Natural killer cell (primary cell): ENCODE results near the gene MBP. TPM values are rescaled to one million over a fixed set of nuclear protein-coding genes. Genes with fewer than 3 reads are reported as not detected.

ENCODE experiments used
- ATAC-seq, 3 donors: fragments of 150-1000 bp in 2 of 3; fragments of 200-7000 bp in 1 of 3; cut with Tn5 transposase; 1 replicate in 1 of 3; 2 replicates in 2 of 3; pipeline ENCODE4 v1.10.0; 2021; ENCODE audit warnings: mild to moderate bottlenecking in 2 of 3, moderate library complexity in 2 of 3
- DNase-seq, 2 donors: peaks; one replicate each; pipeline versions ENCODE4 v3.0.0 to v3.0.0-alpha.2; 2013 to 2021; ENCODE audit warnings: mixed read lengths in 1 of 2
- H3K27ac ChIP-seq: one replicate; pipeline ENCODE4 v1.5.1; 2013; ENCODE audit warnings: mild to moderate bottlenecking, low read length
- H3K27me3 ChIP-seq: one replicate; pipeline ENCODE4 v1.6.1; 2013; ENCODE audit warnings: low read length; ENCODE audit not compliant: control insufficient read depth, insufficient read depth
- H3K36me3 ChIP-seq: one replicate; pipeline ENCODE4 v1.6.1; 2013; ENCODE audit warnings: low read length; ENCODE audit not compliant: control insufficient read depth, insufficient read depth
- H3K4me1 ChIP-seq: one replicate; pipeline ENCODE4 v1.6.1; 2013; ENCODE audit warnings: low read length; ENCODE audit not compliant: control insufficient read depth, insufficient read depth
- H3K4me3 ChIP-seq: one replicate; pipeline ENCODE4 v1.5.1; 2013; ENCODE audit warnings: low read length
- H3K9me3 ChIP-seq: one replicate; pipeline ENCODE4 v1.6.1; 2013; ENCODE audit warnings: low read length; ENCODE audit not compliant: control insufficient read depth, insufficient read depth
- H3K27ac Mint-ChIP-seq, 2 donors: one replicate each; pipeline ENCODE4 v1.8.0; 2022; ENCODE audit warnings: mild to moderate bottlenecking in 2 of 2, mixed read lengths in 2 of 2, moderate library complexity in 1 of 2
- H3K27me3 Mint-ChIP-seq, 2 donors: one replicate each; pipeline ENCODE4 v1.8.0; 2022; ENCODE audit warnings: low read depth in 2 of 2, mixed read lengths in 2 of 2
- H3K36me3 Mint-ChIP-seq: one replicate; pipeline ENCODE4 v1.8.0; 2022; ENCODE audit warnings: mixed read lengths
- H3K4me1 Mint-ChIP-seq, 2 donors: one replicate each; pipeline ENCODE4 v1.8.0; 2022; ENCODE audit warnings: mixed read lengths in 2 of 2
- H3K4me3 Mint-ChIP-seq: one replicate; pipeline ENCODE4 v1.8.0; 2022; ENCODE audit warnings: mild to moderate bottlenecking, moderate library complexity, mixed read lengths
- H3K9me3 Mint-ChIP-seq, 2 donors: one replicate each; pipeline ENCODE4 v1.8.0; 2022; ENCODE audit warnings: mixed read lengths in 2 of 2
- CTCF ChIP-seq: fragments of 200-600 bp; IDR thresholded peaks from one replicate; pipeline ENCODE4 v1.8.0; 2022; ENCODE audit warnings: antibody characterized with exemption
- WGBS: methylation state at CpG from one replicate; pipeline ENCODE4 v1.1.7; 2013; ENCODE audit warnings: missing lambda C conversion rate; ENCODE audit not compliant: insufficient coverage; 5-methylcytosine and 5-hydroxymethylcytosine counted together
- intact Hi-C: fragments of 100-400 bp; cut with micrococcal nuclease; formaldehyde crosslinking; loops from one replicate; pipeline ENCODE4 v1.14.2; 2022
- total RNA-seq, 4 donors: library from RNA; stranded (reverse); fragments of 120-200 nt in 1 of 4; gene quantifications; one replicate each; pipeline versions ENCODE4 v1.2.3 to v1.2.4, GENCODE V29; 2013 to 2022

The MBP gene
- total RNA-seq, 3 donors from 2014 or later (not counting 1 experiment from before 2014, with no cell fraction given) = 183 to 344 (median 325) TPM

DNA sequence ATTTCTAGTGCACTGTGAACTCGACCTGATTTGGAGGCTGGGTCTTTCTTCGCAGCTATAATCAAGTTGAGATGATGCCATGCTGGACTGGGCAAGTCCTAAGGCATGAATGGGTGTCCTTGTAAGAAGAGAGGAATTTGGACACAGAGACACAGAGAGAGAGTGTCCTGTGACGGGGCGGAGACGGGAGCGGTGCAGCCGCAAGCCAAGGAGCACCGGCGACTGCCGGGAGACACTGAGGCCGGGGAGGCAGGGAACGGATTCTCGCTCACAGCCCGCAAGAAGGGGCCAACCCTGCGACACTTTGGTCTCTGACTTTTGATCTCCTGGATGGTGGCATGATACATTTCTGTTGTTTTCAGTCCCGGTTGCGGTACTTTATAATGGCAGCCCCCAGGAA lies 22.4 kb upstream of the MBP start:
- no peaks in the 10 kb centered on the region for H3K36me3 Mint-ChIP-seq
- H3K27ac Mint-ChIP-seq = no peak overlapping the region
- WGBS = 87% methylated on average over 17 of the region's 17 CpGs
- no peaks in the 10 kb centered on the region for H3K27me3 Mint-ChIP-seq
- Histone ChIP-seq H3K27ac (no peak overlapping the region), H3K4me3 (no peak overlapping the region), H3K36me3 (no peaks in the 10 kb centered on the region), H3K4me1 (no peaks in the 10 kb centered on the region), H3K9me3 (no peaks in the 10 kb centered on the region), H3K27me3 (no peaks in the 10 kb centered on the region)
- intact Hi-C loops = no loop called here
- no peaks in the 10 kb centered on the region for H3K9me3 Mint-ChIP-seq
- DNase-seq (no peak), ATAC-seq (no peak)
- no peak for TF ChIP-seq CTCF
- H3K4me3 Mint-ChIP-seq = no peak overlapping the region
- peaks cover 6 to 10% of the 10 kb centered on the region in 2 donors for H3K4me1 Mint-ChIP-seq

- TF ChIP-seq CTCF = no peak
- H3K27me3 ChIP-seq = no peaks in the 10 kb centered on the region
- H3K36me3 ChIP-seq = no peaks in the 10 kb centered on the region
- H3K27ac Mint-ChIP-seq = no peak overlapping the region
- H3K4me3 ChIP-seq = no peak overlapping the region
- no peaks in the 10 kb centered on the region for H3K36me3 Mint-ChIP-seq
- intact Hi-C loops = no loop called here
- H3K27me3 Mint-ChIP-seq = no peaks in the 10 kb centered on the region
- no peaks in the 10 kb centered on the region for H3K4me1 ChIP-seq
- H3K9me3 ChIP-seq = no peaks in the 10 kb centered on the region
- no peaks in the 10 kb centered on the region for H3K9me3 Mint-ChIP-seq
- no peak overlapping the region for H3K4me3 Mint-ChIP-seq
- no peak for ATAC-seq
- H3K27ac ChIP-seq = no peak overlapping the region
- 89% methylated on average over 5 of the region's 6 CpGs for WGBS
- H3K4me1 Mint-ChIP-seq = peaks cover 6 to 10% of the 10 kb centered on the region in 2 donors
- DNase-seq = no peak
Observed at GRCh38 chr18:77153404-77153803, 20.8 kb upstream of the MBP start.

DNA sequence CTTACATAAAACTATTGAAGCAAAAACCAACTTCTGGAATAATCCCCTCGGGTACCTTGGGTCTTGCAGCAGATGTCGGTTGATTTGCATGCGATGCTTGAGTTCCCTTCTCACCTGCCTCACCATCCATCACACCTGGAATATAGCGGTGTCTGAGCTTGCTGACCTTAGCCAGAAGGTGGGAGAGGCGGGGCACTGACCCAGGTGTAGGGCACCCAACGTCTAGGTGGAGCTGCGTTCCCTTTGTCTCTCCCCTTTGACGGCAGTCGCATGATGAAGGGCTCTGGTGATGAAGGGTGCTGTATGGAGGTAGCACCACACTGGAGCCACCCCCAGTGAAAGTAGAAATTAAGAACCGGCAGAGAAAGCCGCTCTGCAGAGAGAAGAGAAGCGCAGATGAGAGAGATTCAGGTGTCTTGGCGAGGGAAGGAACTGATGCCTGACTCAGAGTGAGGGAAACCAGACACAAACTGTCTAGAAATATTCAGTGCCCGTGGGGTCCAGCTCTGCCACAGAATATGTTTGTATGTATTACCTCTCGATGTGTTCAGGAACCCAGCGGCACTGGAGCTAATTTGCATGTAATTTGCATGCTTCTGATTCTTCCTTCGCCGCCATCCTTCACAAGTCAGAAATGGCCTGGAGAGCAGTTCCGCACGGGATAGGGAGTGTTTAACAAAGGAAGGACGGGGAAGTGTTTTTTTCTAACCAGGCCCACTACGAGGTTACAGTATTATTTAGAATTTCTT lies 19.4 kb upstream of the MBP start:
- H3K4me3 Mint-ChIP-seq = no peak overlapping the region
- H3K27me3 Mint-ChIP-seq = no peaks in the 10 kb centered on the region
- H3K4me3 ChIP-seq = no peak overlapping the region
- no peaks in the 10 kb centered on the region for H3K9me3 Mint-ChIP-seq
- no peaks in the 10 kb centered on the region for H3K27me3 ChIP-seq
- no peaks in the 10 kb centered on the region for H3K36me3 ChIP-seq
- peaks cover 11% of the 10 kb centered on the region for H3K4me1 ChIP-seq
- peaks cover 18 to 20% of the 10 kb centered on the region in 2 donors for H3K4me1 Mint-ChIP-seq
- intact Hi-C loops = no loop called here
- H3K27ac Mint-ChIP-seq = no peak overlapping the region
- DNase-seq = no peak
- no peak overlapping the region for H3K27ac ChIP-seq
- 89% methylated on average over 20 of the region's 22 CpGs for WGBS
- H3K9me3 ChIP-seq = no peaks in the 10 kb centered on the region
- no peak for TF ChIP-seq CTCF
- ATAC-seq = no peak
- no peaks in the 10 kb centered on the region for H3K36me3 Mint-ChIP-seq
